Measurements from ENCODE around the gene GTF3C5.

The GTF3C5 gene

DNA sequence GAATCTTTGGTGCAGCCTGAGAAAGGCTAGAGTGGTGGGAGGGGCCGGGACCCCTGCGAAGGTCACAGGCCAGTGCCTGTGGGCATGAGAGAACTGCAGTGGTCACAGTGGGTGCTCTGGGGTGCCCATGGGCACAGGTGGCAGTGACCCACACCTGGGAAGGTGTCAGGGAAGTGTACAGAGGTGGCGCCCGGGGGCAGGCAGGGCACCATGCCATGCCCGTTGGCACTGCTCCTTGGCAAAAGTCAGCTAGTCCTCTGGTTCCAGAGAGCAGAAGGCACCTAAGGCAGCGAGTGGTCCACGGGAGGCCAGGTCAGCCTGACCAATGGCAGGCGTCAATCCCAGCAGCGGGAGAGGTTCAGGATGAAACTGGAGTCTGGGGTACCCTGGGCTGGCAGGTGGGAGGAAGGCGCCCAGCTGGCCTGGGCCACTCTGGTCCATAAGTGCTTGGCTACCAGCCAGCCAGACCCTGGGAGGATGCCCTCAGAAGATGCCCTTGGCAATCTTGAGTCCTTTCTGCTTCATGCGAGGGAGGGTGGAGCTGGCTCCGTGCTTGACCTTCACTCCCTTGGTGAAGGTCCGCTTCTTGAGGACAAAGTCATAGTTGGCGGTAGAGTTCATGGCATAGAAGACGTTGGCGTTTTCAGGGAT is 67.4 kb downstream of the GTF3C5 start:
- TF ChIP-seq, protein P1, sequence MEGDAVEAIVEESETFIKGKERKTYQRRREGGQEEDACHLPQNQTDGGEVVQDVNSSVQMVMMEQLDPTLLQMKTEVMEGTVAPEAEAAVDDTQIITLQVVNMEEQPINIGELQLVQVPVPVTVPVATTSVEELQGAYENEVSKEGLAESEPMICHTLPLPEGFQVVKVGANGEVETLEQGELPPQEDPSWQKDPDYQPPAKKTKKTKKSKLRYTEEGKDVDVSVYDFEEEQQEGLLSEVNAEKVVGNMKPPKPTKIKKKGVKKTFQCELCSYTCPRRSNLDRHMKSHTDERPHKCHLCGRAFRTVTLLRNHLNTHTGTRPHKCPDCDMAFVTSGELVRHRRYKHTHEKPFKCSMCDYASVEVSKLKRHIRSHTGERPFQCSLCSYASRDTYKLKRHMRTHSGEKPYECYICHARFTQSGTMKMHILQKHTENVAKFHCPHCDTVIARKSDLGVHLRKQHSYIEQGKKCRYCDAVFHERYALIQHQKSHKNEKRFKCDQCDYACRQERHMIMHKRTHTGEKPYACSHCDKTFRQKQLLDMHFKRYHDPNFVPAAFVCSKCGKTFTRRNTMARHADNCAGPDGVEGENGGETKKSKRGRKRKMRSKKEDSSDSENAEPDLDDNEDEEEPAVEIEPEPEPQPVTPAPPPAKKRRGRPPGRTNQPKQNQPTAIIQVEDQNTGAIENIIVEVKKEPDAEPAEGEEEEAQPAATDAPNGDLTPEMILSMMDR (IDR thresholded peaks at IDR 0.05; ENCODE audit: low read depth, low read length), result no peak
- no peak overlapping the region for H3K4me3 ChIP-seq (ENCODE audit: low read depth, low read length)

GRCh38 chr9:133098871-133099270 is 68.1 kb downstream of the GTF3C5 start:
- TF ChIP-seq, protein P1 (IDR thresholded peaks at IDR 0.05; ENCODE audit: low read depth, low read length), result no peak

GRCh38 chr9:133099726-133100505 is 69.1 kb downstream of the GTF3C5 start:
- TF ChIP-seq, protein P1 (IDR thresholded peaks at IDR 0.05; ENCODE audit: low read depth, low read length), result no peak
- H3K4me3 ChIP-seq (ENCODE audit: low read depth, low read length), result no peak overlapping the region

More at GRCh38 chr9:133098871-133099270, 68.1 kb downstream of the GTF3C5 start:
- H3K4me3 ChIP-seq (ENCODE audit: low read depth, low read length), result no peak overlapping the region

DNA sequence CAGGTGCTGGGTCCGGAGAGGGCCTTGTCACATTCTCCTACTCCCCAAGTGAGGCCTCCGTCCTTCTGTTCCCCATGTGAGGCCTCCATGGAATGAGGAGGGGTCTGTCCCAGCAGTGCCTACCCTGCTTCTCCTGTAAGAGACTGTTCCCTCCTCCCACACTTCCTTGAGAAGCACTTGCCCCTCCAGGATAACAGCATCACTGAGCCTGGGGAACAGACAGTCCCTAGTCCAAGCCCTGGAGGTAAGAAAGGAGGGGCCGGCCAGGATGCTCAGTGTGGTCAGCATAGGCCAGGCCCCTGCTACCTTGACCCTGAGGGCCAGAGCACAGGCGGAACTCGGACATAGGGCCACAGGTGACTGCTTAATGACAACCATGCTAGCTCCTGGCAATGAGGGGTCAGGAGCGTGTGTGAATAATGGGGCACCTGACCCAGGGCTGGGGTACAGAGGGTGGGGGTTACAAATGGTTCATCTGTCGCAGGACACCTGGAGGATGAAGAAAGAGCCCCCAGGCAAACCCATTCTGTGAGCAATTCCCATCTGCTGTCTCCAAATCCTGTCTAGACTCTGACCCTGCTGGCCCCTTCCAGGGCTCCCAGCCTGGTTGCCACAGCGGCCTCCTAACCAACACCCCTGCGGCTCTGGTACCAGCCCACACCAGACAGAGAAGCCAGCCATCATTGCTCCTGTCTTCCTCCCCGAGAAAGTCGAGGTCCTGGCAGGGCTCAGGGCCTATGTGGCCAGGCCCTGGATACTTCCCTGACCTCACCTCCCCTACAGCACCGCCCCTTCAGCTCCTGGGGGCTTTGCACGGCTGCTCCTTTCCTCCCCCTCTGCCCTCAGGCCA is 69.9 kb downstream of the GTF3C5 start:
- no peak overlapping the region for H3K4me3 ChIP-seq (ENCODE audit: low read depth, low read length)

DNA sequence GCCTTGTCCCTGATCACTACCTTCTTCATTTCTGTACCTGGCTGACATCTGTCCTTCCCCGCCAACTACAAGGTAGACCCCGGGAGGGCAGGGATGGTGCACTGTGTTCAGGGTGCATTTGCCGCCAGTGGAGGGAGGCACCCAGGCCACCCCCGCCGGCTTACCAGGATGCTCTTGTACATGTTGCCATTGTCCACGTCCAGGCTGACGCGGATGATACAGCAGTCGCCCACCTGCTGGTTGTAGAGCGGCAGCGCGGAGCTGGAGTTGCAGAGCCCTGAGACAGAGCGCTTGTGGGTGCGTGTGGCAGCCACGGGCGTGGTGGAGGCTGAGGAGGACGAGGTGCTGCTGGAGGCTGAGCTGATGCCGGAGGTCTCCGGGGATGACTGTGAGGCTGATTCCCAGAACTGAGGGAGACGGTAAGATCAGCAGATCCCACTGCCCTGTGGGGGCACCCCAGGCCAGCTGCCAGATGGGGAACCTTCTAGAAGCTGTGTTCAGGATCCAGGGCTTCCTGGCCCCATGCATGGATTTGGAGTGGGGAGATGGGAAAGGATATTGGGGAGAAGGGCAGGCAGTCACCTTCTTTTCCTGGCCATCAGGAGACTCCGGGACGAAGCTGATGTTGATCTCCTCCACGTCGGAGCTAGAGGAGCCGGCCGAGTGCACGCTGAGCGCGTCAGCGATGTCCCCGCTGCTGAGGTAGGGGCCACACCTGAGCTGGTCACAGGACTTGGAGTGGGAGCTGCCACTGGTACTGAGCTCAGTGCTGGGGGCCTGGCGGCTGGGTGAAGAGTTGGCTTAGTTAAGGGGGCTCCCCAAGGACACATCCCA is 70.8 kb downstream of the GTF3C5 start:
- TF ChIP-seq, protein P1 (IDR thresholded peaks at IDR 0.05; ENCODE audit: low read depth, low read length), result no peak
- H3K4me3 ChIP-seq (ENCODE audit: low read depth, low read length), result no peak overlapping the region

More for the DNA sequence above, 69.9 kb downstream of the GTF3C5 start:
- TF ChIP-seq, protein P1 (IDR thresholded peaks at IDR 0.05; ENCODE audit: low read depth, low read length), result no peak

GRCh38 chr9:133102190-133103021 is 71.6 kb downstream of the GTF3C5 start:
- TF ChIP-seq, protein P1 (IDR thresholded peaks at IDR 0.05; ENCODE audit: low read depth, low read length), result no peak
- H3K4me3 ChIP-seq (ENCODE audit: low read depth, low read length), result no peak overlapping the region

Data from WI38 (cell line).